NCI-H146 treated with DMSO at 0.1 percent for 48 hours (cell line): ENCODE measurements around the gene ZFHX2.
A peak's percentile ranks its signal among the peaks of the same experiment; 100 is the strongest.
"Not testable (repeated sequence)": the region's sequence is repeated elsewhere in the genome, so short reads cannot be mapped to it uniquely, and the experiment has no call there.

Experiments
- DNase-seq: peaks from one replicate; lab custom pipeline; 2025; ENCODE audit not compliant: unreplicated experiment; lab: John Stamatoyannopoulos, UW

ZFHX2 gene

GRCh38 chr14:23551266-23552028 is at the start of gene ZFHX2:
Gene ZFHX2 (minus strand): TSS chr14:23551765. CDS start chr14:23535325, 16,440 bp downstream.
- peak; percentile 88 for DNase-seq

DNA sequence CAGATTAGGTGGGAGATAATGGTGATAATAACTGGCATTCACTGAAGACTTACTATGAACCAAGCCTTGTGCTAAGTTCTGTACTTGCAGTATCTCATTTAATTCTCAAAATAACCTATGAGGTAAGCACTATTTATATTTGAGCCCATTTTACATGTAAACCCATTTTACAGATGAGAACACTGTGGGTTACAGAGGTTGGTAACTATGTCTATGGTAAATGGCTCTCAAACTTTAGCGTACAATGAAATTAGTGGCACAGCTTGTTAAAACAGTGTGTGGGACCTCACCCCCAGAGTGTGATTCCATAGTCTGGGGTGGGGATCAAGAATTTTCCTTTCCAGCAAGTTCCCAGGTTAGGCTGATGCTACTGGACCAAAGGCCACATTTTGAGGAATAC is 49.2 kb upstream of the ZFHX2 start:
- no peak for DNase-seq

DNA sequence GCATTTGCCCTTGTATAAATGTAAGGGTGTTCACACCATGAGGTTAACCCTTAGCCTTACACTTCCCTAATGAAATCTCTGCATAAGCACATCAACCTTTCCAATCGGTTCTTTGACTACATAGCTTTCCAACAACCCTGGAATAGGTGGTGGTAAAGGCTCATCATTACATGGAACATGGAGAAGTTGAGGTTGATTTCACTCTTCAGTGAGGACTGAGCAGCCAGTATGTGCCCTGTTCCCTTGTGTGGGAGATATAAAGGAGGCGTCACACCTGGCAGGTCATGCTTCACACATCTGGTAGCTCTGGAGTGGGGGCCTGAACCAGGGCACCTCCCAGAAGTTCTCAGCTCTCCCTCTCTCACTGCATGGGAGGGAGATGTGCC is 48.8 kb upstream of the ZFHX2 start:
- no peak for DNase-seq

GRCh38 chr14:23594191-23594590 is 42.6 kb upstream of the ZFHX2 start:
- not testable (repeated sequence) for DNase-seq

GRCh38 chr14:23590198-23590597 is 38.6 kb upstream of the ZFHX2 start:
- DNase-seq: no peak

DNA sequence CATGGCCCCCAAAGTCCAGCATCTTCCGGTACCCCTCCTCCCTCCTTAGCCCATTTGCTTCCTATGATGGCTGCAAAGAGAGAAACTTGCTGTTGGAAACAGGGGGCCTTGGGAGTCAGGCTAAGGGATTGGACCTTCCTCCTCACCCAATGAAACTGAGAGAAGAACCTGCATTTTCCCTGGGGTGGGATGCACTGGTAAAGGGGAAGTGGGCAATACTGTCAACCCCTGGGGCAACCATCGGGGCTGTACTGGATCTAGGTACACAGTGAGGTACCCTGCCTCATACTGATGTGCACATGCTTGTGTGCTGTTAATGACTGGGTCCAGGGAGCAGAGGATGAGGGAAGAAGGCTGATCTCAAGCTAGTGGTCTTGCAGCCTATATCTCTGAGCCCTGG is 38.0 kb upstream of the ZFHX2 start:
- no peak for DNase-seq

DNA sequence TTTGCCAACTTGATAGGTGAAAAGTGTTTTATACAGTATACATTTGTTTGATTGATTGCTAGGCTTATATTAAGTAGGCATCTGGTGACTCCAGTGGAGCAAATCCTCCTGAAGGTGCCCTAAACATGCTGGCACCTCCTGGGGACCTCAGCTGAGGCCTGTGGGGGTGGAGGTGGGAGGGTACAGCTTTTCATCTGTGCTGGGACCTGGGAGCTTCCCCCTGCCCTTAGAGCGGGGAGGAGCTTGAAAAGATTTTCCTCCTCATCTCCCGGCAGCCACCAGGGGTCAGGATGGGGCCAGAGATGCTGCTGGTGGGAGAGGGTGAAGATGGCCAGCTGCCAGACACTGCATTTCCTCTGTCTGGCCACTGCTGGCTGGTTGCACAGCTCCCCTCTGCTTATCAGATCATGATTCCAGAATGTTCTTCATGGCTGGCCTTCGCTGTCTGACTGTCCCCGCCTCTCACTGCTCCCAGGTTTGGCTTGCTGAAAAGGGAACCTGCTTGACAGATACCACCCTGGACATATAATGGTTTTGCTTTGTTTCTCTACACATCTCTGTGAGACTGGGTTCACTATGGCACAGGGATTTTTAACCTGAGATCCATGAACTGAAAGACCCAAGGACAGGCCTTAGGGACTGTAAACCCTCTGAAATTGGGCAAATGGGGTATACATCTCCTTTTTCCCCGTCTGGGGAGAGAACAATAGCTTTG is 37.5 kb upstream of the ZFHX2 start:
- peak; percentile 69 for DNase-seq

GRCh38 chr14:23584527-23585203 is 33.1 kb upstream of the ZFHX2 start:
- not testable (repeated sequence) for DNase-seq

DNA sequence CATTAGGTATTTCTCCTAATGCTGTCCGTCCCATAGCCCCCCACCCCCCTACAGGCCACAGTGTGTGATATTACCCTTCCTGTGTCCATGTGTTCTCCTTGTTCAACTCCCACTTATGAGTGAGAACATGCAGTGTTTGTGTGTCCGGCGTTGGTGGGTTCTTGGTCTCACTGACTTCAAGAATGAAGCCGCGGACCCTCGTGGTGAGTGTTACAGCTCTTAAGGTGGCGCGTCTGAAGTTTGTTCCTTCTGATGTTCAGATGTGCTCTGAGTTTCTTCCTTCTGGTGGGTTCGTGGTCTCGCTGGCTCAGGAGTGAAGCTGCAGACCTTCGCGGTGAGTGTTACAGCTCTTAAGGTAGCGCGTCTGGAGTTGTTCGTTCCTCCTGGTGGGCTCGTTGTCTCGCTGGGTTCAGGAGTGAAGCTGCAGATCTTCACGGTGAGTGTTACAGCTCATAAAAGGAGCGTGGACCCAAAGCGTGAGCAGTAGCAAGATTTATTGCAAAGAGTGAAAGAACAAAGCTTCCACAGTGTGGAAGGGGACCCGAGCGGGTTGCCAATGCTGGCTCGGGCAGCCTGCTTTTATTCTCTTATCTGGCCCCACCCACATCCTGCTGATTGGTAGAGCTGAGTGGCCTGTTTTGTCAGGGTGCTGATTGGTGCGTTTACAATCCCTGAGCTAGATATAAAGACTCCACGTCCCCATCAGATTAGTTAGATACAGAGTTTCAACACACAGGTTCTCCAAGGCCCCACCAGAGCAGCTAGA is 32.4 kb upstream of the ZFHX2 start:
- DNase-seq: not testable (repeated sequence)

- DNase-seq: no peak
Observed at GRCh38 chr14:23582906-23583760, 31.6 kb upstream of the ZFHX2 start.

DNA sequence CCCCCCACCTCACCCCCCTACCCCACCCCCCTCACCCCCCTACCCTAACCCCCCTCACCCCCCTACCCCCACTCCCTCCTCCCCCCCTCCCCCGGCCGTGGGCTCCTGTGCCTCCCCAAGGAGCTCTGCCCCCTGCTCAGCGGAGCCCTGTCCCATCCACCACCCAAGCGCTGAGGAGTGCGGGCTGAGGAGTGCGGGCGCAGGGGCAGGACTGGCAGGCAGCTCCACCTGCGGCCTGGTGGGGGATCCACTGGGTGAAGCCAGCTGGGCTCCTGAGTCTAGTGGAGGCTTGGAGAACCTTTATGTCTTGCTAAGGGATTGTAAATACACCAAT is 29.4 kb upstream of the ZFHX2 start:
- no peak for DNase-seq

DNA sequence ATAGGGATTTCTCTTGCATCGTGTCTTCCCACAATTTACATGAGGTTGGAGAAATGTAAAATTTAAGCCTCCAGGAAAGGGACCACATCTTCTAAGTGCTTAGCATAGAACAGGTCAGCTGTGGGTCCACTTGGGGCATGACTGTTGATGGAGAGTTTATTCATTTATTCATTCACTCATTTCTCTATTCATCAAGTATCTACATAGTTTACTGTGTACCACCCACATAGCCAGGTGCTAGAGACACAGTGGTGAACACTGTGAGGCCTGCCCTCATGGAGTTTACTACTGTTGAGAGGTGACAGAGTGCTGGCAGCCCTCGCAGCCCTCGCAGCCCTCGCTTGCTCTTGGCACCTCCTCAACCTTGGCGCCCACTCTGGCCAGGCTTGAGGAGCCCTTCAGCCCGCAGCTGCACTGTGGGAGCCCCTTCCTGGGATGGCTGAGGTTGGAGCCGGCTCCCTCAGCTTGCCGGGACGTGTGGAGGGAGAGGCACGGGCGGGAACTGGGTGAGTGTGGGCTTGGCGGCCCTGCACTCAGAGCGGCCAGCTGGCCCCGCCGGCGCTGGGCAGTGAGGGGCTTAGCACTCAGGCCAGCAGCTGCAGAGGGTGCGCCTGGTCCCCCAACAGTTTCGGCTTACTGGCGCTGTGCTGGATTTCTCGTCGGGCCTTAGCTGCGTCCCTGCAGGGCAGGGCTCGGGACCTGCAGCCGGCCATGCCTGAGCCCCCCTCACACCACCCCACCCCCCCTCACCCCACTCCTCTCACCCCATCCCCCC is 28.8 kb upstream of the ZFHX2 start:
- DNase-seq: no peak

GRCh38 chr14:23579739-23580138 is 28.2 kb upstream of the ZFHX2 start:
- no peak for DNase-seq

DNA sequence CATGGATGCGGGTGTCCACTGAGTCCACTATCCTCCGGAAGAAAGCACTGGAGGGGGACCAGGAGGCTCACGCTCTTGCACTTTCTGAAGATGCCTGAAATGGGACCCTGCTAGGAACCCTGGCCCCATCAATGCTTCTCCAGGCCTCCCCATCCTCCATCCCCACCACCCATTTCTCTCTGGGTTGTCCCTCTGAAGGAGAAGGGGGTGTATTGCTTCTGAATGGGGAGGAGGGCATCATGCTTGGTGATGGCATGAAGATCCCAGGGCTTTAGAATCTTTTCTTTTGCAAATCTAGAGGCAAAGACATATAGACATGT is 27.7 kb upstream of the ZFHX2 start:
- DNase-seq: no peak

- peak; percentile 50 for DNase-seq
Observed at GRCh38 chr14:23578560-23579310, 27.2 kb upstream of the ZFHX2 start, which contains the start of gene JPH4. Gene JPH4 (minus strand): TSS chr14:23578790. CDS start chr14:23577453, 1,337 bp downstream.

GRCh38 chr14:23577710-23578392 is 26.3 kb upstream of the ZFHX2 start:
- peak; percentile 10 for DNase-seq

DNA sequence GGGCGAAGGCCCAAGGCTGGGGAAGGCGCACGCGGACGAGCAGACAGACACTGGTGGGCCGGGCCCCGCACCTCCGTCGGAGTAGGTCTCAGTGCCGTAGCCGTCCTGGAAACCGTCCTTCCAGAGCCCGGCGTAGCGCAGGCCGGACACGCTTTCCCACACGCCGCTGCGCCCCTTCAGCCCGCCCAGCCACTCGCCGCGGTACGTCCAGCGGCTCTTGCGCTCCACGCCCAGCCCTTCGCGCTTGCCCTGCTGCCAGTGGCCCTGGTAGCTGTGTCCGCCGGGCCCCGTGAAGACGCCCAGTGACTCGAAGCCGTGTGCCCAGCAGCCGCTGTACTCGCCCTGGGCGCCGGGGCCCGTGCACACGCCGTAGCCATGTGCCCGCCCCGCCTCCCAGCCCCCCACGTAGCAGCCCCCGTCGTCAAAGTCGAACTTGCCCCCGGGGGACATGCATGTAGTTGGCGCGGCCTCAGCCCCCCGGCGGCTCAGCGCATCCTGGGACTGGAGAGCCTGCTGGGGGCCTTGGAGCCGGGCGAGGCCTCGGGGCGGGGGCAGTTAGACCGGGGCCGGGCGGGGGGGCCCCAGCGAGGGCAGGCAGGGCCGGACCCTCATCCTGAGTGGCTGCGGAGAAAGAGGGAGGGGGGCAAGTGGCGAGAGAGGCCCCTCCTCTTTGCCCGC is 25.6 kb upstream of the ZFHX2 start:
- peak; percentile 23 for DNase-seq
